ENCODE data around the gene SSTR3. TPM values are rescaled to one million over a fixed set of nuclear protein-coding genes. Genes with fewer than 3 reads are reported as not detected.

SSTR3 gene
- total RNA-seq, 1 experiment from 2014 or later = 0.08 TPM

DNA sequence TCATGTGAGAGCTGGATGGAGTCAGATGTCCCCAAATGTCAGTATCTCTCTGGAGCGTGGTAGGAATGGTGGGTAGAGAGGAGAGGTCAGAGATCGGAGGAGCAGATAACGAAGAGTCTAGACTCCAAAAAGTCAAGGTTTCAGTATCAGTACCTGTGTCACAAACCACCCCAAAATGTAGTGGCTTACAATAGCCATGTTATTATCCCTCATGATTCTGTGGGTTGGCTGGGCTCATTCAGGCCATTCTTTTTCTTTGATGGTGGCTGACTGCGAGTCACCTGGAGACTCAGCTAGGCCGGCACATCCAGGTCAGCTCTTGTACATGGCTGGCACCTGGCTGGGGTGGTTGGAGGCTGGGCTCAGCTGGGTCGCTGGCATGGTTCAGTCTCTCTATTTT, 7.3 kb upstream of the SSTR3 start:
- POLR2A ChIA-PET = no interaction called here
- H3K27ac ChIP-seq (ENCODE audit: low read length) = no peak overlapping the region
- no peaks in the 10 kb centered on the region for H3K27me3 ChIP-seq (ENCODE audit: control insufficient read depth, insufficient read depth, low read length)
- CTCF ChIA-PET = no interaction called here
- TF ChIP-seq TCF7L2 (IDR thresholded peaks at IDR 0.05; ENCODE audit: low read depth, low read length) (no peak), POLR2AphosphoS5 (IDR thresholded peaks at IDR 0.05; ENCODE audit: low read depth, low read length) (no peak), SIN3A (IDR thresholded peaks at IDR 0.05; ENCODE audit: borderline replicate concordance, insufficient read depth, low read depth, low read length) (no peak)
- TF ChIP-seq, protein P1, sequence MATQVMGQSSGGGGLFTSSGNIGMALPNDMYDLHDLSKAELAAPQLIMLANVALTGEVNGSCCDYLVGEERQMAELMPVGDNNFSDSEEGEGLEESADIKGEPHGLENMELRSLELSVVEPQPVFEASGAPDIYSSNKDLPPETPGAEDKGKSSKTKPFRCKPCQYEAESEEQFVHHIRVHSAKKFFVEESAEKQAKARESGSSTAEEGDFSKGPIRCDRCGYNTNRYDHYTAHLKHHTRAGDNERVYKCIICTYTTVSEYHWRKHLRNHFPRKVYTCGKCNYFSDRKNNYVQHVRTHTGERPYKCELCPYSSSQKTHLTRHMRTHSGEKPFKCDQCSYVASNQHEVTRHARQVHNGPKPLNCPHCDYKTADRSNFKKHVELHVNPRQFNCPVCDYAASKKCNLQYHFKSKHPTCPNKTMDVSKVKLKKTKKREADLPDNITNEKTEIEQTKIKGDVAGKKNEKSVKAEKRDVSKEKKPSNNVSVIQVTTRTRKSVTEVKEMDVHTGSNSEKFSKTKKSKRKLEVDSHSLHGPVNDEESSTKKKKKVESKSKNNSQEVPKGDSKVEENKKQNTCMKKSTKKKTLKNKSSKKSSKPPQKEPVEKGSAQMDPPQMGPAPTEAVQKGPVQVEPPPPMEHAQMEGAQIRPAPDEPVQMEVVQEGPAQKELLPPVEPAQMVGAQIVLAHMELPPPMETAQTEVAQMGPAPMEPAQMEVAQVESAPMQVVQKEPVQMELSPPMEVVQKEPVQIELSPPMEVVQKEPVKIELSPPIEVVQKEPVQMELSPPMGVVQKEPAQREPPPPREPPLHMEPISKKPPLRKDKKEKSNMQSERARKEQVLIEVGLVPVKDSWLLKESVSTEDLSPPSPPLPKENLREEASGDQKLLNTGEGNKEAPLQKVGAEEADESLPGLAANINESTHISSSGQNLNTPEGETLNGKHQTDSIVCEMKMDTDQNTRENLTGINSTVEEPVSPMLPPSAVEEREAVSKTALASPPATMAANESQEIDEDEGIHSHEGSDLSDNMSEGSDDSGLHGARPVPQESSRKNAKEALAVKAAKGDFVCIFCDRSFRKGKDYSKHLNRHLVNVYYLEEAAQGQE (IDR thresholded peaks at IDR 0.05; ENCODE audit: insufficient read depth in 1 of 2, low read depth in 2 of 2, low read length in 1 of 2) = no peak
- TF ChIP-seq, protein P2, sequence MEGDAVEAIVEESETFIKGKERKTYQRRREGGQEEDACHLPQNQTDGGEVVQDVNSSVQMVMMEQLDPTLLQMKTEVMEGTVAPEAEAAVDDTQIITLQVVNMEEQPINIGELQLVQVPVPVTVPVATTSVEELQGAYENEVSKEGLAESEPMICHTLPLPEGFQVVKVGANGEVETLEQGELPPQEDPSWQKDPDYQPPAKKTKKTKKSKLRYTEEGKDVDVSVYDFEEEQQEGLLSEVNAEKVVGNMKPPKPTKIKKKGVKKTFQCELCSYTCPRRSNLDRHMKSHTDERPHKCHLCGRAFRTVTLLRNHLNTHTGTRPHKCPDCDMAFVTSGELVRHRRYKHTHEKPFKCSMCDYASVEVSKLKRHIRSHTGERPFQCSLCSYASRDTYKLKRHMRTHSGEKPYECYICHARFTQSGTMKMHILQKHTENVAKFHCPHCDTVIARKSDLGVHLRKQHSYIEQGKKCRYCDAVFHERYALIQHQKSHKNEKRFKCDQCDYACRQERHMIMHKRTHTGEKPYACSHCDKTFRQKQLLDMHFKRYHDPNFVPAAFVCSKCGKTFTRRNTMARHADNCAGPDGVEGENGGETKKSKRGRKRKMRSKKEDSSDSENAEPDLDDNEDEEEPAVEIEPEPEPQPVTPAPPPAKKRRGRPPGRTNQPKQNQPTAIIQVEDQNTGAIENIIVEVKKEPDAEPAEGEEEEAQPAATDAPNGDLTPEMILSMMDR (IDR thresholded peaks at IDR 0.05) = no peak
- DNase-seq (ENCODE audit: low read depth, low spot score) (no peak), ATAC-seq (no peak)
- H3K4me1 ChIP-seq (ENCODE audit: control insufficient read depth, insufficient read depth, low read length) = no peaks in the 10 kb centered on the region
- H3K4me3 ChIP-seq (ENCODE audit: low read depth in 2 of 2, low read length in 2 of 2) = no peak overlapping the region
- H3K36me3 ChIP-seq (ENCODE audit: control insufficient read depth, insufficient read depth, low read length) = no peaks in the 10 kb centered on the region
- BruUV-seq (replicated peaks) = no TSS peak
- intact Hi-C loops (cut with micrococcal nuclease; ENCODE audit: unreplicated experiment) = no loop called here
- no peaks in the 10 kb centered on the region for H3K9me3 ChIP-seq (ENCODE audit: control insufficient read depth, insufficient read depth, low read depth, low read length)
- in situ Hi-C loops (cut with HindIII; ENCODE audit: low pct_unique_long_range_greater_than_20kb, low sequenced_read_pairs) = no loop called here

DNA sequence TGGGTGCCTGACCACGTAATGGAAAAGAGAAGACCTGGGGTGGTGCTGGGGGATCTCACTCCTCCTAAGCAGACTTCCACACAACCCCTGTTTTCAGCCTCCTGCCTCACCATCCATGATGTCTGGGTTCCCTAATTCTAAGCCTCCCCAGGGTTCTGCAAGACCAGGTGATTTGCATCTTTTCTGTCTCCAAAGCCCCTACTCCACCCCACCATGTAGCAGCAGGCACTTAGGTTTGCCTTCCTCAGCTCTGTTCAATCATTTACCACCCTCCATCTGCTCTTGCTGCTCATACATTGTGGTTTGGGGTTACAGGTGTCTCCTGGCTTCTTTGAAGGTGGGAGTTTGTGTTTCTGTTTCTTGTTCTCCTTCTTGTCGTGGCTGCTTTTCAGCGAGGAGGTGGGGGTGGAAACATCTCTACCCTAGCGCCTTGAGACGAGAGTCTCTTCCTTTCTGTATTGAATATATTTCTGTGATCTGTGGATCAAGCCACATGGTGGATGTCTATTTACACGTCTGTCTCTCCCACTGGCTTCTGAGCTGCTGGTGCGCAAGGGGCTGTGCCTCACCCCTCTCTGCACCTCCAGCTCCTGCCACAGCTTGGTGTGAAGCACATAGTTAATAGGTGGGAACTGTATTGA, 6.6 kb upstream of the SSTR3 start:
- in situ Hi-C loops (cut with HindIII; ENCODE audit: low pct_unique_long_range_greater_than_20kb, low sequenced_read_pairs) = no loop called here
- H3K27me3 ChIP-seq (ENCODE audit: control insufficient read depth, insufficient read depth, low read length) = no peaks in the 10 kb centered on the region
- intact Hi-C loops (cut with micrococcal nuclease; ENCODE audit: unreplicated experiment) = no loop called here
- no peaks in the 10 kb centered on the region for H3K4me1 ChIP-seq (ENCODE audit: control insufficient read depth, insufficient read depth, low read length)
- ChIA-PET POLR2A (no interaction called here), CTCF (no interaction called here)
- no peak for ATAC-seq
- H3K27ac ChIP-seq (ENCODE audit: low read length) = no peak overlapping the region
- TF ChIP-seq POLR2AphosphoS5 (IDR thresholded peaks at IDR 0.05; ENCODE audit: low read depth, low read length) (no peak), TCF7L2 (IDR thresholded peaks at IDR 0.05; ENCODE audit: low read depth, low read length) (no peak), SIN3A (IDR thresholded peaks at IDR 0.05; ENCODE audit: borderline replicate concordance, insufficient read depth, low read depth, low read length) (no peak)
- TF ChIP-seq, protein P2 (IDR thresholded peaks at IDR 0.05) = no peak
- TF ChIP-seq, protein P1 (IDR thresholded peaks at IDR 0.05; ENCODE audit: insufficient read depth in 1 of 2, low read depth in 2 of 2, low read length in 1 of 2) = no peak
- H3K4me3 ChIP-seq (ENCODE audit: low read depth in 2 of 2, low read length in 2 of 2) = no peak overlapping the region
- no peak for DNase-seq (ENCODE audit: low read depth, low spot score)
- no peaks in the 10 kb centered on the region for H3K36me3 ChIP-seq (ENCODE audit: control insufficient read depth, insufficient read depth, low read length)
- H3K9me3 ChIP-seq (ENCODE audit: control insufficient read depth, insufficient read depth, low read depth, low read length) = no peaks in the 10 kb centered on the region
- no TSS peak for BruUV-seq (replicated peaks)

Data from Panc1 (cell line).